Nephron progenitor cell (in vitro differentiated cells): Measurements from ENCODE around the gene FAM184B.
"Not testable (repeated sequence)": the region's sequence is repeated elsewhere in the genome, so short reads cannot be mapped to it uniquely, and the experiment has no call there.

Experiments used
- DNase-seq: peaks from one replicate; pipeline ENCODE4 v3.0.0; 2021
- H3K27ac Mint-ChIP-seq: 2 replicates; pipeline ENCODE4 v1.8.0; 2021; ENCODE audit warnings: mild to moderate bottlenecking, moderate library complexity, mixed read lengths
- H3K27me3 Mint-ChIP-seq: 2 replicates; pipeline ENCODE4 v1.8.0; 2021; ENCODE audit warnings: mild to moderate bottlenecking, low read depth, mixed read lengths; ENCODE audit not compliant: poor library complexity
- H3K36me3 Mint-ChIP-seq: 2 replicates; pipeline ENCODE4 v1.8.0; 2021; ENCODE audit warnings: low read depth, mixed read lengths
- H3K4me1 Mint-ChIP-seq: 2 replicates; pipeline ENCODE4 v1.8.0; 2021; ENCODE audit warnings: mixed read lengths
- H3K4me3 Mint-ChIP-seq: 2 replicates; pipeline ENCODE4 v1.8.0; 2021; ENCODE audit warnings: mild to moderate bottlenecking, moderate library complexity, mixed read lengths
- H3K9me3 Mint-ChIP-seq: 2 replicates; pipeline ENCODE4 v1.8.0; 2021; ENCODE audit warnings: mild to moderate bottlenecking, moderate library complexity, mixed read lengths
- CTCF ChIP-seq: fragments of 200-600 bp; sonication (generic); IDR thresholded peaks from 2 replicates; pipeline ENCODE4 v1.5.0; 2021; ENCODE audit warnings: antibody characterized with exemption

Gene FAM184B

GRCh38 chr4:17667653-17668201 is 113.7 kb downstream of the FAM184B start:
- TF ChIP-seq CTCF, result no peak
- H3K27me3 Mint-ChIP-seq, result peaks cover 29% of the 10 kb centered on the region
- no peak for DNase-seq
- peaks cover 13% of the 10 kb centered on the region for H3K9me3 Mint-ChIP-seq
- H3K4me3 Mint-ChIP-seq, result no peak overlapping the region
- H3K4me1 Mint-ChIP-seq, result no peaks in the 10 kb centered on the region
- no peak overlapping the region for H3K27ac Mint-ChIP-seq
- no peaks in the 10 kb centered on the region for H3K36me3 Mint-ChIP-seq

- Mint-ChIP-seq H3K27ac (no peak overlapping the region), H3K4me1 (no peaks in the 10 kb centered on the region), H3K27me3 (peaks cover 27% of the 10 kb centered on the region), H3K36me3 (no peaks in the 10 kb centered on the region), H3K4me3 (no peak overlapping the region), H3K9me3 (peaks cover 11% of the 10 kb centered on the region)
- no peak for DNase-seq
- no peak for TF ChIP-seq CTCF
These were observed 114.2 kb downstream of the FAM184B start for GRCh38 chr4:17667253-17667652.

GRCh38 chr4:17665852-17666251 is 115.6 kb downstream of the FAM184B start:
- no peak for TF ChIP-seq CTCF
- no peak overlapping the region for H3K27ac Mint-ChIP-seq

GRCh38 chr4:17665346-17665745 is 116.1 kb downstream of the FAM184B start:
- H3K27ac Mint-ChIP-seq, result no peak overlapping the region
- no peak overlapping the region for H3K4me3 Mint-ChIP-seq
- no peak for TF ChIP-seq CTCF
- no peak for DNase-seq
- H3K4me1 Mint-ChIP-seq, result no peaks in the 10 kb centered on the region
- H3K36me3 Mint-ChIP-seq, result no peaks in the 10 kb centered on the region
- peaks cover 17% of the 10 kb centered on the region for H3K27me3 Mint-ChIP-seq
- H3K9me3 Mint-ChIP-seq, result no peaks in the 10 kb centered on the region

More at GRCh38 chr4:17665852-17666251, 115.6 kb downstream of the FAM184B start:
- H3K9me3 Mint-ChIP-seq, result no peaks in the 10 kb centered on the region
- H3K4me3 Mint-ChIP-seq, result no peak overlapping the region
- DNase-seq, result no peak
- no peaks in the 10 kb centered on the region for H3K4me1 Mint-ChIP-seq
- no peaks in the 10 kb centered on the region for H3K36me3 Mint-ChIP-seq
- peaks cover 22% of the 10 kb centered on the region for H3K27me3 Mint-ChIP-seq

GRCh38 chr4:17664755-17665154 is 116.7 kb downstream of the FAM184B start:
- Mint-ChIP-seq H3K27me3 (peaks cover 15% of the 10 kb centered on the region), H3K27ac (no peak overlapping the region), H3K9me3 (no peaks in the 10 kb centered on the region), H3K4me1 (no peaks in the 10 kb centered on the region), H3K36me3 (no peaks in the 10 kb centered on the region), H3K4me3 (no peak overlapping the region)
- TF ChIP-seq CTCF, result no peak
- no peak for DNase-seq

GRCh38 chr4:17662694-17663093 is 118.7 kb downstream of the FAM184B start:
- no peaks in the 10 kb centered on the region for H3K4me1 Mint-ChIP-seq
- H3K27ac Mint-ChIP-seq, result no peak overlapping the region
- H3K36me3 Mint-ChIP-seq, result no peaks in the 10 kb centered on the region
- peaks cover 17% of the 10 kb centered on the region for H3K27me3 Mint-ChIP-seq
- no peak for DNase-seq
- H3K4me3 Mint-ChIP-seq, result no peak overlapping the region
- TF ChIP-seq CTCF, result no peak
- H3K9me3 Mint-ChIP-seq, result no peaks in the 10 kb centered on the region

GRCh38 chr4:17659196-17659595 is 122.2 kb downstream of the FAM184B start:
- not testable (repeated sequence) for H3K27ac Mint-ChIP-seq, H3K36me3 Mint-ChIP-seq, H3K27me3 Mint-ChIP-seq, H3K9me3 Mint-ChIP-seq, DNase-seq, H3K4me1 Mint-ChIP-seq, H3K4me3 Mint-ChIP-seq
